Smooth muscle cell (in vitro differentiated cells): ENCODE results near the gene CTSG. TPM values are rescaled to one million over a fixed set of nuclear protein-coding genes. Genes with fewer than 3 reads are reported as not detected.

Experiments used
- DNase-seq: peaks from one replicate; lab custom pipeline; 2025; ENCODE audit not compliant: unreplicated experiment; lab: John Stamatoyannopoulos, UW
- H2AFZ ChIP-seq: fragments of 200-600 bp; sonication (generic); 2 replicates; pipeline ENCODE4 v1.6.0; 2016; ENCODE audit warnings: antibody characterized with exemption, low read depth, mild to moderate bottlenecking
- H3F3A ChIP-seq: fragments of 200-600 bp; sonication (generic); 2 replicates; pipeline ENCODE4 v1.6.0; 2017; ENCODE audit warnings: antibody characterized with exemption, low read depth
- H3K27ac ChIP-seq: fragments of 200-600 bp; sonication (generic); 2 replicates; pipeline ENCODE4 v1.5.1; 2016; ENCODE audit warnings: low read depth, mild to moderate bottlenecking
- H3K27me3 ChIP-seq: fragments of 200-600 bp; sonication (generic); 2 replicates; pipeline ENCODE4 v1.6.1; 2016; ENCODE audit warnings: low read depth, mild to moderate bottlenecking
- H3K36me3 ChIP-seq: fragments of 200-600 bp; sonication (generic); 2 replicates; pipeline ENCODE4 v1.5.1; 2016; ENCODE audit warnings: low read depth
- H3K4me1 ChIP-seq: fragments of 200-600 bp; sonication (generic); 2 replicates; pipeline ENCODE4 v1.5.1; 2016; ENCODE audit warnings: low read depth
- H3K4me2 ChIP-seq: fragments of 200-600 bp; sonication (generic); 2 replicates; pipeline ENCODE4 v1.6.0; 2016; ENCODE audit warnings: mild to moderate bottlenecking
- H3K4me3 ChIP-seq: fragments of 200-600 bp; sonication (generic); 2 replicates; pipeline ENCODE4 v1.5.1; 2016; ENCODE audit warnings: mild to moderate bottlenecking
- H3K79me2 ChIP-seq: fragments of 200-600 bp; sonication (generic); 2 replicates; pipeline ENCODE4 v1.6.0; 2016; ENCODE audit warnings: low read depth, mild to moderate bottlenecking
- H3K9ac ChIP-seq: fragments of 200-600 bp; sonication (generic); 2 replicates; pipeline ENCODE4 v1.6.0; 2016; ENCODE audit warnings: low read depth
- H3K9me3 ChIP-seq: fragments of 200-600 bp; sonication (generic); replicated peaks from 2 replicates; pipeline ENCODE4 v1.5.1; 2016; ENCODE audit warnings: low read depth
- H4K20me1 ChIP-seq: fragments of 200-600 bp; sonication (generic); 2 replicates; pipeline ENCODE4 v1.6.0; 2016; ENCODE audit warnings: low read depth
- WGBS: methylation state at CpG from one replicate; pipeline ENCODE4 v1.1.7; 2016; ENCODE audit warnings: low lambda C conversion rate; 5-methylcytosine and 5-hydroxymethylcytosine counted together
- polyA plus RNA-seq: library from polyadenylated mRNA; unstranded; fragments of >200 nt; fragmentation: Nextera tagmentation; extraction: Ambion mirVana; gene quantifications from 2 replicates; pipeline ENCODE4 v1.2.1, GENCODE V29; 2016
- total RNA-seq: library from RNA; depleted of rRNA; stranded (reverse); fragments of >200 nt; gene quantifications from 2 replicates; pipeline ENCODE4 v1.2.3, GENCODE V29; 2014
- TF ChIP-seq, protein P1 (sequence below): fragments of 200-600 bp; sonication (generic); IDR thresholded peaks from 2 replicates; pipeline ENCODE4 v1.5.1; 2017; ENCODE audit warnings: borderline replicate concordance, mild to moderate bottlenecking, antibody characterized with exemption; ENCODE audit not compliant: insufficient read depth, poor library complexity, severe bottlenecking

Gene CTSG
- total and polyA plus RNA-seq, 2 experiments from 2014 or later: not detected

- no peak for DNase-seq
- Histone ChIP-seq H3K9ac (no peak overlapping the region), H4K20me1 (no peaks in the 10 kb centered on the region), H3K9me3 (no peaks in the 10 kb centered on the region), H3F3A (no peaks in the 10 kb centered on the region), H3K4me1 (no peaks in the 10 kb centered on the region), H3K36me3 (no peaks in the 10 kb centered on the region), H2AFZ (no peak overlapping the region), H3K27me3 (no peaks in the 10 kb centered on the region), H3K79me2 (no peaks in the 10 kb centered on the region), H3K27ac (no peak overlapping the region), H3K4me3 (no peak overlapping the region), H3K4me2 (no peak overlapping the region)
- TF ChIP-seq, protein P1, sequence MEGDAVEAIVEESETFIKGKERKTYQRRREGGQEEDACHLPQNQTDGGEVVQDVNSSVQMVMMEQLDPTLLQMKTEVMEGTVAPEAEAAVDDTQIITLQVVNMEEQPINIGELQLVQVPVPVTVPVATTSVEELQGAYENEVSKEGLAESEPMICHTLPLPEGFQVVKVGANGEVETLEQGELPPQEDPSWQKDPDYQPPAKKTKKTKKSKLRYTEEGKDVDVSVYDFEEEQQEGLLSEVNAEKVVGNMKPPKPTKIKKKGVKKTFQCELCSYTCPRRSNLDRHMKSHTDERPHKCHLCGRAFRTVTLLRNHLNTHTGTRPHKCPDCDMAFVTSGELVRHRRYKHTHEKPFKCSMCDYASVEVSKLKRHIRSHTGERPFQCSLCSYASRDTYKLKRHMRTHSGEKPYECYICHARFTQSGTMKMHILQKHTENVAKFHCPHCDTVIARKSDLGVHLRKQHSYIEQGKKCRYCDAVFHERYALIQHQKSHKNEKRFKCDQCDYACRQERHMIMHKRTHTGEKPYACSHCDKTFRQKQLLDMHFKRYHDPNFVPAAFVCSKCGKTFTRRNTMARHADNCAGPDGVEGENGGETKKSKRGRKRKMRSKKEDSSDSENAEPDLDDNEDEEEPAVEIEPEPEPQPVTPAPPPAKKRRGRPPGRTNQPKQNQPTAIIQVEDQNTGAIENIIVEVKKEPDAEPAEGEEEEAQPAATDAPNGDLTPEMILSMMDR: no peak
- 66% methylated on average over 5 of the region's 5 CpGs for WGBS
Observed at GRCh38 chr14:24576771-24577170, 721 bp upstream of the CTSG start.

DNA sequence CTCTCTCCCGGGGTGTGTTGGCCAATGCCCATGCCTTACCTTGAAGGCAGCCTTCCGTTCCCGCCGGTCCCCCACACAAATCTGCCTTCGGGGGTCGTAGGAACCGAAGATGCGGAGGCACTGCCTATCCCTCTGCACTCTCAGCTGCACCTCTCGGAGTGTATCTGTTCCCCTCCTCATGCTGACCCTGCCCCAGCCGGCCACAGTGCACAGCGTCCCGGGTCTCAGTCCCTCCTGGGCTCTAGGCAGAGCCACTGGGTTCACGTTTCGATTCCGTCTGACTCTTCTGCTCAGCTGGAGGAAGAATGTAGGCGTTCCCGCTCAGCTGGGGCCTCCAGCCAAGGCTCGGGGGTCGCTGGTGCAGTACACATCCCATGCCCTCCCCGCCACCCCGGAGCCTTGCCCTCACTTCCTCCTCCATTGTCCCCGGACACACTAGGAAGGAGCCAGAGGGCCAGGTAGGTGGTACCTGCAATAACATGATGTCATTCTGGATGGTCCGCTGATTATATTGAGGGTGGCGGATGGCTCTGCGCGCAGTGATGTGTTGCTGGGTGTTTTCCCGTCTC lies 1.8 kb downstream of the CTSG start:
- no peaks in the 10 kb centered on the region for H3K27me3 ChIP-seq
- no peak overlapping the region for H3K4me3 ChIP-seq
- no peak overlapping the region for H2AFZ ChIP-seq
- no peaks in the 10 kb centered on the region for H4K20me1 ChIP-seq
- no peak overlapping the region for H3K27ac ChIP-seq
- 88% methylated on average over 27 of the region's 27 CpGs for WGBS
- no peaks in the 10 kb centered on the region for H3K4me1 ChIP-seq
- no peak for DNase-seq
- H3K4me2 ChIP-seq: no peak overlapping the region
- TF ChIP-seq, protein P1: no peak
- no peaks in the 10 kb centered on the region for H3K9me3 ChIP-seq
- no peaks in the 10 kb centered on the region for H3K36me3 ChIP-seq
- H3K9ac ChIP-seq: no peak overlapping the region
- no peaks in the 10 kb centered on the region for H3K79me2 ChIP-seq
- no peaks in the 10 kb centered on the region for H3F3A ChIP-seq

DNA sequence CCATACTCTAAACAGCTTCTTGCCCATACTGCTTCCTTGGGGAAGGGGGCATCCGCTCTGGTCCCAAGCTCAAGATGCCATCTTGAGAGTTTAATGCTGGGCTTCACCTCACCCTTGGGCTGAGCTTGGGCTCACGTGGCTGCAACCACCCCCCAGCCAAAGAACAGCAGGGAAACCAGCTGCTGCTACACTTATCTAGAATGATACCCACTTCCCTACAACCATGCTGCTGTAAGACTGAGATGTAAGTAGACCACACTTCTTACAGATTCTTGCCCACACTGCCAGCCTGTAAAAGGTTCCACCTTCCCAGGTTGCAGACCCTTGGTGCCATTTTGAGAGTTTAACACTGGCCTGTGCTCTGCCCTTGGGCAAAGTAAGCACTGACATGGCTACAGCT lies 9.7 kb downstream of the CTSG start:
- Histone ChIP-seq H3K4me1 (no peaks in the 10 kb centered on the region), H3K4me3 (no peak overlapping the region), H3K27me3 (no peaks in the 10 kb centered on the region), H3F3A (no peaks in the 10 kb centered on the region), H4K20me1 (no peaks in the 10 kb centered on the region), H3K79me2 (no peaks in the 10 kb centered on the region), H3K9me3 (peaks cover 6% of the 10 kb centered on the region), H2AFZ (no peak overlapping the region), H3K4me2 (no peak overlapping the region), H3K36me3 (no peaks in the 10 kb centered on the region), H3K9ac (no peak overlapping the region), H3K27ac (no peak overlapping the region)
- DNase-seq: no peak
- TF ChIP-seq, protein P1: no peak
- WGBS: 53% methylated on average over 2 of the region's 2 CpGs

GRCh38 chr14:24565766-24566165 lies 10.3 kb downstream of the CTSG start:
- Histone ChIP-seq H3K9me3 (peaks cover 6% of the 10 kb centered on the region), H3K4me1 (no peaks in the 10 kb centered on the region), H3K4me2 (no peak overlapping the region), H3K36me3 (no peaks in the 10 kb centered on the region), H3K4me3 (no peak overlapping the region), H2AFZ (no peak overlapping the region), H3K9ac (no peak overlapping the region), H4K20me1 (no peaks in the 10 kb centered on the region), H3K79me2 (no peaks in the 10 kb centered on the region), H3F3A (no peaks in the 10 kb centered on the region), H3K27me3 (no peaks in the 10 kb centered on the region), H3K27ac (no peak overlapping the region)
- WGBS: 60% methylated on average over 2 of the region's 2 CpGs
- DNase-seq: no peak
- TF ChIP-seq, protein P1: no peak
